Suprapubic skin (tissue), 4 donors: ENCODE data around the gene TOGARAM1. TPM values are rescaled to one million over a fixed set of nuclear protein-coding genes. Genes with fewer than 3 reads are reported as not detected.
"Not testable (repeated sequence)": the region's sequence is repeated elsewhere in the genome, so short reads cannot be mapped to it uniquely, and the experiment has no call there.

Experiments used
- DNase-seq, 2 donors: peaks; one replicate each; pipeline ENCODE4 v3.0.0-alpha.2; 2019; ENCODE audit warnings: low spot score in 2 of 2
- H3K27ac ChIP-seq: fragments of 200-600 bp; sonication (generic); one replicate; pipeline ENCODE4 v1.5.1; 2019
- H3K27me3 ChIP-seq: fragments of 200-600 bp; sonication (generic); one replicate; pipeline ENCODE4 v1.5.1; 2019
- H3K36me3 ChIP-seq: fragments of 200-600 bp; sonication (generic); one replicate; pipeline ENCODE4 v1.5.1; 2019
- H3K4me1 ChIP-seq: fragments of 200-600 bp; sonication (generic); one replicate; pipeline ENCODE4 v1.5.1; 2019
- H3K4me3 ChIP-seq: fragments of 200-600 bp; sonication (generic); one replicate; pipeline ENCODE4 v1.5.1; 2019; ENCODE audit warnings: mild to moderate bottlenecking
- H3K9me3 ChIP-seq: fragments of 200-600 bp; sonication (generic); one replicate; pipeline ENCODE4 v1.5.1; 2019
- EP300 ChIP-seq: sonication (generic); formaldehyde crosslinking; IDR thresholded peaks from one replicate; pipeline ENCODE4 v1.6.1; 2017; ENCODE audit warnings: antibody characterized with exemption
- POLR2A ChIP-seq, 2 donors: fragments of 450-650 bp; IDR thresholded peaks; one replicate each; pipeline ENCODE4 v1.6.1; 2017; ENCODE audit warnings: antibody characterized with exemption in 2 of 2, mild to moderate bottlenecking in 2 of 2, moderate library complexity in 2 of 2
- POLR2AphosphoS5 ChIP-seq, 3 donors: sonication (generic); formaldehyde crosslinking; IDR thresholded peaks; one replicate each; pipeline ENCODE4 v1.6.1; 2017; ENCODE audit warnings: antibody characterized with exemption in 3 of 3
- WGBS: methylation state at CpG from one replicate; pipeline ENCODE4 v1.1.5; 2018; 5-methylcytosine and 5-hydroxymethylcytosine counted together
- total RNA-seq, 4 donors: library from RNA; depleted of rRNA; stranded (reverse); fragments of >200 nt; gene quantifications; one replicate each; pipeline ENCODE4 v1.1.0, GENCODE V29; 2016
- TF ChIP-seq, protein P1 (sequence below), 2 donors: fragments of 200-600 bp in 1 of 2; fragments of 450-650 bp in 1 of 2; sonication (generic) in 1 of 2; IDR thresholded peaks; one replicate each; pipeline ENCODE4 v1.5.1; 2016 to 2019; ENCODE audit warnings: antibody characterized with exemption in 2 of 2, mild to moderate bottlenecking in 1 of 2, moderate library complexity in 1 of 2

The TOGARAM1 gene
- total RNA-seq, 4 donors from 2014 or later = 12.5 to 24.3 (median 14.2) TPM

DNA sequence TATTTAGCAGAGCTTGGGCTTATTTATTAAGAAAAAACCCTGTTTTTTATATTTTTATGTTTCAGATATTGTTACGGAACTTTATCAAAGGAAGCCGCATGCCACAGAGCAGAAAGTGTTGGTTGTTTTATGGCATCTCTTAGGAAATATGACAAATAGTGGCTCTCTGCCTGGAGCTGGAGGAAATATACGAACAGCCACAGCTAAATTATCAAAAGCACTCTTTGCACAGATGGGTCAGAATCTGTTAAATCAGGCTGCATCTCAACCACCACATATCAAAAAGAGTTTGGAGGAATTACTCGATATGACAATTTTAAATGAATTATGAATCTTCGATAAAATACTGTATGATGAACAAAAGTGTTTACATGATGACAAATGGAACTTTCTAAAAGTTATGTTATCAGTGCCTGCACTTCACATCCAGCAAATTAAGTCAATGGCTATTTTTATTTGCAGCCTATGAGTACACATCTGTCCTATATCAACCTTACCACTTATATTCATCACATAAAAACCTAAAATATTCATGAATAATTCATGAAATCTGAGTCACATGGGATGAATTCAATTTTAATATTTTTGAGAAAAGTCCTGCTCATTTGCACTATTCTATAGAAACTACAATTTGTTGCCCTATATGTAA is 111.4 kb downstream of the TOGARAM1 start:
- peaks cover 3% of the 10 kb centered on the region for H3K9me3 ChIP-seq
- no peak overlapping the region for H3K4me3 ChIP-seq
- no peak overlapping the region for H3K27ac ChIP-seq
- no peaks in the 10 kb centered on the region for H3K27me3 ChIP-seq
- DNase-seq = no peak
- 87% methylated on average over 5 of the region's 5 CpGs for WGBS
- no peaks in the 10 kb centered on the region for H3K4me1 ChIP-seq
- peaks cover 23% of the 10 kb centered on the region for H3K36me3 ChIP-seq
- no peak for TF ChIP-seq POLR2A (IDR thresholded peaks at IDR 0.05)
- no peak for TF ChIP-seq POLR2AphosphoS5 (IDR thresholded peaks at IDR 0.05)
- TF ChIP-seq, protein P1, sequence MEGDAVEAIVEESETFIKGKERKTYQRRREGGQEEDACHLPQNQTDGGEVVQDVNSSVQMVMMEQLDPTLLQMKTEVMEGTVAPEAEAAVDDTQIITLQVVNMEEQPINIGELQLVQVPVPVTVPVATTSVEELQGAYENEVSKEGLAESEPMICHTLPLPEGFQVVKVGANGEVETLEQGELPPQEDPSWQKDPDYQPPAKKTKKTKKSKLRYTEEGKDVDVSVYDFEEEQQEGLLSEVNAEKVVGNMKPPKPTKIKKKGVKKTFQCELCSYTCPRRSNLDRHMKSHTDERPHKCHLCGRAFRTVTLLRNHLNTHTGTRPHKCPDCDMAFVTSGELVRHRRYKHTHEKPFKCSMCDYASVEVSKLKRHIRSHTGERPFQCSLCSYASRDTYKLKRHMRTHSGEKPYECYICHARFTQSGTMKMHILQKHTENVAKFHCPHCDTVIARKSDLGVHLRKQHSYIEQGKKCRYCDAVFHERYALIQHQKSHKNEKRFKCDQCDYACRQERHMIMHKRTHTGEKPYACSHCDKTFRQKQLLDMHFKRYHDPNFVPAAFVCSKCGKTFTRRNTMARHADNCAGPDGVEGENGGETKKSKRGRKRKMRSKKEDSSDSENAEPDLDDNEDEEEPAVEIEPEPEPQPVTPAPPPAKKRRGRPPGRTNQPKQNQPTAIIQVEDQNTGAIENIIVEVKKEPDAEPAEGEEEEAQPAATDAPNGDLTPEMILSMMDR (IDR thresholded peaks at IDR 0.05) = no peak
- no peak for TF ChIP-seq EP300

DNA sequence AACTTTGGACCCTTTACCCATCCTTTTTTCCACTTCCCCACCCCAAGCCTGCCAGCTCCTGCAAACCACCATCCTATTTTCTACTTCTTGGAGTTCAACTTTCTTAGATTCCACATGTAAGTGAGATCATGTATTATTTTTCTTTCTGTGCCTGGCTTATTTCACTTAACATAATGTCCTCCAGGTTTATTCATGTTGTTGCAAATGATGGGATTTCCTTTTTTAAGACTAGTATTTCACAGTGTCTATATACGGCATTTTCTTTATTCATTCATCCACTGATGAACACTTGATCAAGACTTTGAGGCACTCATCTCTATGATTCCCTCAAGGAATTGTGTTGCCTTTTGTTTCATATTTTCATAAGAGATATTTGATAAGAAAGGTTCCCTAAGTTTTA is 116.3 kb downstream of the TOGARAM1 start:
- WGBS = 92% methylated on average over 1 of the region's 1 CpG
- peaks cover 3% of the 10 kb centered on the region for H3K4me1 ChIP-seq
- no peaks in the 10 kb centered on the region for H3K36me3 ChIP-seq
- no peak for TF ChIP-seq POLR2AphosphoS5 (IDR thresholded peaks at IDR 0.05)
- TF ChIP-seq EP300 = no peak
- TF ChIP-seq POLR2A (IDR thresholded peaks at IDR 0.05) = no peak
- TF ChIP-seq, protein P1 (IDR thresholded peaks at IDR 0.05) = no peak
- no peak overlapping the region for H3K27ac ChIP-seq
- no peaks in the 10 kb centered on the region for H3K27me3 ChIP-seq
- H3K9me3 ChIP-seq = no peaks in the 10 kb centered on the region
- no peak overlapping the region for H3K4me3 ChIP-seq
- no peak for DNase-seq

DNA sequence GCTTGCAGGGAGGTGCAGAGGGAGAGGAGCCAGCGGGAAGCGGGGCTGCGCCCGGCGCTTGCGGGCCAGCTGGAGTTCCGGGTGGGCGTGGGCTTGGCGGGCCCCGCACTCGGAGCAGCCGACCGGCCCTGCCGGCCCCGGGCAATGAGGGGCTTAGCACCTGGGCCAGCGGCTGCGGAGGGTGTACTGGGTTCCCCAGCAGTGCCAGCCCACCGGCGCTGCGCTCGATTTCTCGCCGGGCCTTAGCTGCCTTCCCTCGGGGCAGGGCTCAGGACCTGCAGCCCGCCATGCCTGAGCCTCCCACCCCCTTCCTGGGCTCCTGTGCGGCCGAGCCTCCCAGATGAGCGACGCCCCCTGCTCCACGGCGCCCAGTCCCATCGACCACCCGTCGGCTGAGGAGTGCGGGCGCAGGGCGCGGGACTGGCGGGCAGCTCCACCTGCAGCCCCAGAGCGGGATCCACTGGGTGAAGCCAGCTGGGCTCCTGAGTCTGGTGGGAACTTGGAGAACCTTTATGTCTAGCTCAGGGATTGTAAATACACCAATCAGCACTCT is 118.5 kb downstream of the TOGARAM1 start:
- H3K4me3 ChIP-seq, H3K27ac ChIP-seq, DNase-seq, H3K27me3 ChIP-seq, H3K36me3 ChIP-seq, H3K9me3 ChIP-seq: not testable (repeated sequence)
- 99% methylated on average over 20 of the region's 40 CpGs for WGBS
- peaks cover 18% of the 10 kb centered on the region for H3K4me1 ChIP-seq

DNA sequence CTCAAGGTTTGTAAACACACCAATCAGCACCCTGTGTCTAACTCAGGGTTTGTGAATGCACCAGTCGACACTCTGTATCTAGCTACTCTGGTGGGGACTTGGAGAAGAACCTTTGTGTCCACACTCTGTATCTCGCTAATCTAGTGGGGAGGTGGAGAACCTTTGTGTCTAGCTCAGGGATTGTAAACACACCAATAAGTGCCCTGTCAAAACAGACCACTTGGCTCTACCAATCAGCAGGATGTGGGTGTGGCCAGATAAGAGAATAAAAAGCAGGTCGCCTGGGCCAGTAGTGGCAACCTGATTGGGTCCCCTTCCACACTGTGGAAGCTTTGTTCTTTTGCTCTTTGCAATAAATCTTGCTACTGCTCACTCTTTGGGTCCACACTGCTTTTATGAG is 119.1 kb downstream of the TOGARAM1 start:
- H3K9me3 ChIP-seq, H3K27ac ChIP-seq, H3K27me3 ChIP-seq, DNase-seq, H3K36me3 ChIP-seq, H3K4me3 ChIP-seq: not testable (repeated sequence)
- peaks cover 24% of the 10 kb centered on the region for H3K4me1 ChIP-seq
- WGBS = 88% methylated on average over 3 of the region's 3 CpGs

DNA sequence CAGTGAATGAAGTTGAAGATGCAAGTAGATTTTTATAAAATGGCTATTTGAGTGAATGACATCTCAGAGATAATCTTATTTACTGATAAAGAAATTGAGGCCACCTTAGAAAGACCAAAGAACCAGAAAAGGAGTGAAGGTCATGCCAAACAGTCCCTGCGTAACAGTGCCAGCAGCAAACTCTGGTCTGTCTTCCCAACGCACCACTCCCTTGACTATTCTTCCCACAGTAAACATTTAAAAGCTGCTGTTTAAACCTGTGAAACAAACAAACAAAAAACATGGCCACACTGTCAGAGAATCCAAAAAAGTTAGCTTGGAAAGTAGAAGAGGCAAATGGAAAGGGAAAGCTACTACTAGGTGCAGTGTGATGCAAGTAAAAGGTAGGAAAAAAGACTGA is 120.4 kb downstream of the TOGARAM1 start:
- TF ChIP-seq EP300 (no peak), POLR2A (IDR thresholded peaks at IDR 0.05) (no peak), POLR2AphosphoS5 (IDR thresholded peaks at IDR 0.05) (no peak)
- TF ChIP-seq, protein P1 (IDR thresholded peaks at IDR 0.05) = no peak
- H3K27ac ChIP-seq = no peak overlapping the region
- H3K36me3 ChIP-seq = no peaks in the 10 kb centered on the region
- 71% methylated on average over 2 of the region's 2 CpGs for WGBS
- DNase-seq = no peak
- H3K4me3 ChIP-seq = no peak overlapping the region
- H3K27me3 ChIP-seq = no peaks in the 10 kb centered on the region
- peaks cover 34% of the 10 kb centered on the region for H3K4me1 ChIP-seq
- H3K9me3 ChIP-seq = no peaks in the 10 kb centered on the region

DNA sequence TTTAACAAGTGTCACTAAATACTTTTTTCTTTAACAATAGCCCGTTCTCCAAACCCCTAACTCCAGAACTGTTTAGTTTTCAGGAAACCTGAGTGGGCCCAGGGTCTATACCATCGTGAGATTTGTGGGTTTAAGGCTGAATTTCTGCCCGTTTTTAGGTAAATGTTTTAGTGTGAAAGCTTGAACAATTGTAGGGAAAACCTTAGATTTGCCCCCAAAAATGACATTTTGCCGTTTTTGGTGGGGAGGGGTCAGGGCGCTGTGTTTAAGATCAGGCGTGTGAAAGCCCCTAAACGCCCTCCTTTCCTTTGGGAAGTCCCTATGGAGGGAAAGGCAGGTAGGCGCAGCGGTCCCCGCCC is 121.6 kb downstream of the TOGARAM1 start:
- H3K4me1 ChIP-seq = peaks cover 41% of the 10 kb centered on the region
- no peaks in the 10 kb centered on the region for H3K27me3 ChIP-seq
- H3K4me3 ChIP-seq = peak overlapping the region; percentile 69
- H3K9me3 ChIP-seq = no peaks in the 10 kb centered on the region
- no peak for DNase-seq
- peak overlapping the region; percentile 91 for H3K27ac ChIP-seq
- TF ChIP-seq POLR2AphosphoS5 (IDR thresholded peaks at IDR 0.05) (no peak), EP300 (no peak), POLR2A (IDR thresholded peaks at IDR 0.05) (no peak)
- TF ChIP-seq, protein P1 (IDR thresholded peaks at IDR 0.05) = no peak
- 2% methylated on average over 7 of the region's 10 CpGs for WGBS
- H3K36me3 ChIP-seq = no peaks in the 10 kb centered on the region
